Esophagus squamous epithelium (tissue), 4 donors: ENCODE measurements around the gene METTL23.

Experiments used
- POLR2A ChIP-seq, 4 donors: fragments of 450-650 bp; IDR thresholded peaks; one replicate each; pipeline ENCODE4 v1.6.1; 2017; ENCODE audit warnings: antibody characterized with exemption in 4 of 4, mild to moderate bottlenecking in 4 of 4, moderate library complexity in 3 of 4
- TF ChIP-seq, protein P1 (sequence below), 6 experiments: fragments of 450-650 bp in 4 of 6; fragments of 200-600 bp in 2 of 6; sonication (generic) in 2 of 6; IDR thresholded peaks; one replicate each; pipeline ENCODE4 v1.5.1; 2016 to 2019; ENCODE audit warnings: antibody characterized with exemption in 6 of 6, mild to moderate bottlenecking in 4 of 6, moderate library complexity in 4 of 6

DNA sequence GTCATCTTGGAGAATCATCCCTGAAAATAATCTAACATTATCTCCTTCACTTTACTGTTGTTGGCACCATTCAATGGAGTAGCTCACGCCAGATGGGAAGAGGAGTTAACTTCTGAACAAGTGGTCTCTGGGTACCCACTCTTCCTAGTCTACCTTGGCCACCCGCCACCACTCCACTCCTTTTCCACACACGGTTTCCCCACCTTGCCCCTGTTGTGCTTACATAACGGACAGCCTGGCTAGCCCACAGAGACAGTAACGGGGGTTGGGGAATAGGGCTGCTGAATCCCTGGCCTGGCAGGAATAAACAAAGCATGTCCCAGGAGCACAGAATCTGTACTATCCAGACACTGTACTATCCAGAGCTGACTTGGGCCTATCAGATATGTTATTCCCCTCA, 12.3 kb upstream of the METTL23 start:
- TF ChIP-seq, protein P1, sequence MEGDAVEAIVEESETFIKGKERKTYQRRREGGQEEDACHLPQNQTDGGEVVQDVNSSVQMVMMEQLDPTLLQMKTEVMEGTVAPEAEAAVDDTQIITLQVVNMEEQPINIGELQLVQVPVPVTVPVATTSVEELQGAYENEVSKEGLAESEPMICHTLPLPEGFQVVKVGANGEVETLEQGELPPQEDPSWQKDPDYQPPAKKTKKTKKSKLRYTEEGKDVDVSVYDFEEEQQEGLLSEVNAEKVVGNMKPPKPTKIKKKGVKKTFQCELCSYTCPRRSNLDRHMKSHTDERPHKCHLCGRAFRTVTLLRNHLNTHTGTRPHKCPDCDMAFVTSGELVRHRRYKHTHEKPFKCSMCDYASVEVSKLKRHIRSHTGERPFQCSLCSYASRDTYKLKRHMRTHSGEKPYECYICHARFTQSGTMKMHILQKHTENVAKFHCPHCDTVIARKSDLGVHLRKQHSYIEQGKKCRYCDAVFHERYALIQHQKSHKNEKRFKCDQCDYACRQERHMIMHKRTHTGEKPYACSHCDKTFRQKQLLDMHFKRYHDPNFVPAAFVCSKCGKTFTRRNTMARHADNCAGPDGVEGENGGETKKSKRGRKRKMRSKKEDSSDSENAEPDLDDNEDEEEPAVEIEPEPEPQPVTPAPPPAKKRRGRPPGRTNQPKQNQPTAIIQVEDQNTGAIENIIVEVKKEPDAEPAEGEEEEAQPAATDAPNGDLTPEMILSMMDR (IDR thresholded peaks at IDR 0.05): no peak
- TF ChIP-seq POLR2A (IDR thresholded peaks at IDR 0.05): no peak
